HPDE6-E6E7 (cell line): ENCODE results near the gene HGD.

ENCODE experiments used
- DNase-seq: peaks from one replicate; pipeline ENCODE4 v3.0.0; 2011; ENCODE audit warnings: missing footprints; ENCODE audit errors: extremely low spot score

The HGD gene

GRCh38 chr3:120595788-120596115 lies 86.3 kb downstream of the HGD start:
- no peak for DNase-seq

- DNase-seq, result no peak
These were observed 94.6 kb downstream of the HGD start for GRCh38 chr3:120587332-120587975.
